ENCODE measurements around the gene INTS7. TPM values are rescaled to one million over a fixed set of nuclear protein-coding genes. Genes with fewer than 3 reads are reported as not detected.
"Not testable (repeated sequence)": the region's sequence is repeated elsewhere in the genome, so short reads cannot be mapped to it uniquely, and the experiment has no call there.

Gene INTS7
- total RNA-seq, 1 donor from 2014 or later, result 8.9 TPM

DNA sequence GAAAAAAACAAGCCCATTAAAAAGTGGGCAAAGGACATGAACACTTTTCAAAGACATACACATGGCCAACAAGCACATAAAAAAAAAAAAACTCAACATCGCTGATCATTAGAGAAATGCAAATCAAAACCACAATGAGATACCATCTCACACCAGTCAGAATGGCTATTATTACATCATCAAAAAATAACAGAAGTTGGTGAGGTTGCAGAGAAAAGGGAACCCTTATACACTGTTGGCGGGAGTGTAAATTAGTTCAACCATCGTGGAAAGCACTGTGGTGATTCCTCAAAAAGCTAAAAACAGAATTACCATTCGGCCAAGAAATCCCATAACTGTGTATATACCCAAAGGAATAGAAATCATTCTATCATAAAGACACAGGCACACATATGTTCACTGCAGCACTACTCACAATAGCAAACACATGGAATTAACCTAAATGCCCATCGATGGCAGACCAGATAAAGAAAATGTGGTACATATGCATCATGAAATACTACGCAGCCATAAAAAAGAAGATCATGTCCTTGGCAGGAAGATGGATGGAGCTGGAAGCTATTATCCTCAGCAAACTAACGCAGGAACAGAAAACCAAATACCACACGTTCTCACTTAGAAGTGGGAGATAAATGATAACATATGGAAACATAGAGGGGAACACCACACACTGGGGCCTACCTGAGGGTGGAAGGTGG, 70.1 kb downstream of the INTS7 start:
- DNase-seq (ENCODE audit: low spot score), result no peak
- Mint-ChIP-seq H3K27ac (ENCODE audit: unreplicated experiment) (no peak overlapping the region), H3K36me3 (ENCODE audit: low read depth, unreplicated experiment) (peaks cover 6% of the 10 kb centered on the region)

GRCh38 chr1:211959680-211960079, 75.7 kb downstream of the INTS7 start:
- Mint-ChIP-seq H3K9me3 (ENCODE audit: unreplicated experiment) (no peaks in the 10 kb centered on the region), H3K27ac (ENCODE audit: unreplicated experiment) (no peak overlapping the region), H3K4me1 (ENCODE audit: unreplicated experiment) (peaks cover 7% of the 10 kb centered on the region), H3K4me3 (ENCODE audit: unreplicated experiment) (no peak overlapping the region), H3K36me3 (ENCODE audit: low read depth, unreplicated experiment) (no peaks in the 10 kb centered on the region), H3K27me3 (ENCODE audit: unreplicated experiment) (no peaks in the 10 kb centered on the region)
- no peak for DNase-seq (ENCODE audit: low spot score)
- TF ChIP-seq CTCF (IDR thresholded peaks at IDR 0.05; ENCODE audit: unreplicated experiment), result no peak

More for the DNA sequence above, 70.1 kb downstream of the INTS7 start:
- TF ChIP-seq CTCF (IDR thresholded peaks at IDR 0.05; ENCODE audit: unreplicated experiment), result no peak
- Mint-ChIP-seq H3K4me1 (ENCODE audit: unreplicated experiment) (no peaks in the 10 kb centered on the region), H3K9me3 (ENCODE audit: unreplicated experiment) (no peaks in the 10 kb centered on the region), H3K27me3 (ENCODE audit: unreplicated experiment) (no peaks in the 10 kb centered on the region), H3K4me3 (ENCODE audit: unreplicated experiment) (peak overlapping the region; percentile 24)

GRCh38 chr1:211959221-211959620, 76.1 kb downstream of the INTS7 start:
- DNase-seq (ENCODE audit: low spot score), result no peak
- Mint-ChIP-seq H3K27me3 (ENCODE audit: unreplicated experiment) (no peaks in the 10 kb centered on the region), H3K27ac (ENCODE audit: unreplicated experiment) (no peak overlapping the region), H3K36me3 (ENCODE audit: low read depth, unreplicated experiment) (no peaks in the 10 kb centered on the region), H3K9me3 (ENCODE audit: unreplicated experiment) (no peaks in the 10 kb centered on the region), H3K4me1 (ENCODE audit: unreplicated experiment) (peaks cover 7% of the 10 kb centered on the region), H3K4me3 (ENCODE audit: unreplicated experiment) (no peak overlapping the region)
- TF ChIP-seq CTCF (IDR thresholded peaks at IDR 0.05; ENCODE audit: unreplicated experiment), result no peak

- DNase-seq (ENCODE audit: low spot score); H3K4me1 Mint-ChIP-seq (ENCODE audit: unreplicated experiment); H3K9me3 Mint-ChIP-seq (ENCODE audit: unreplicated experiment); H3K27ac Mint-ChIP-seq (ENCODE audit: unreplicated experiment); H3K36me3 Mint-ChIP-seq (ENCODE audit: low read depth, unreplicated experiment); H3K27me3 Mint-ChIP-seq (ENCODE audit: unreplicated experiment); H3K4me3 Mint-ChIP-seq (ENCODE audit: unreplicated experiment): not testable (repeated sequence)
These were observed 81.3 kb downstream of the INTS7 start for GRCh38 chr1:211954028-211954427.

DNA sequence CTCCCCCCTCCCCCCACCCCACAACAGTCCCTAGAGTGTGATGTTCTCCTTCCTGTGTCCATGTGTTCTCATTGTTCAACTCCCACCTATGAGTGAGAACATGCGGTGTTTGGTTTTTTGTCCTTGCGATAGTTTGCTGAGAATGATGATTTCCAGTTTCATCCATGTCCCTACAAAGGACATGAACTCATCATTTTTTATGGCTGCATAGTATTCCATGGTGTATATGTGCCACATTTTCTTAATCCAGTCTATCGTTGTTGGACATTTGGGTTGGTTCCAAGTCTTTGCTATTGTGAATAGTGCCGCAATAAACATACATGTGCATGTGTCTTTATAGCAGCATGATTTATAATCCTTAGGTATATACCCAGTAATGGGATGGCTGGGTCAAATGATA, 81.8 kb downstream of the INTS7 start:
- not testable (repeated sequence) for H3K27ac Mint-ChIP-seq (ENCODE audit: unreplicated experiment); H3K4me3 Mint-ChIP-seq (ENCODE audit: unreplicated experiment); H3K27me3 Mint-ChIP-seq (ENCODE audit: unreplicated experiment); H3K4me1 Mint-ChIP-seq (ENCODE audit: unreplicated experiment); H3K9me3 Mint-ChIP-seq (ENCODE audit: unreplicated experiment); DNase-seq (ENCODE audit: low spot score); H3K36me3 Mint-ChIP-seq (ENCODE audit: low read depth, unreplicated experiment)

DNA sequence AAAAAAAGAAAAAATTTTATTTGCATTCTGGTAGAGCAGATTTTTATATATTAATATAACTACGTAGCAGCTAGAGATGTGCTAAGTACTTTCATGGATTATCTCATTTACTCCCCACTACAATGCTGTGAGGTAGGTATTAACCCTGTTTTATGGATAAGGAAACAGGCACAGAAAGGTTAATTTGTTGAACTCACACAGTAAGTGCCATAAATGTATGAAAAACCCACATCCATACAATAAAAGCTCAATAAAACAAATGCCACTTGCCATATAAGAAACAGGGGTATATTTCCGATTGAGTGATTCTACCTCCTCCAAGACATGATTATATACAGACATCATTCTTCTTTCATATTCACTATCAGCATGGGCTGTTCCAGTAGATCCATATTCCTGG, 83.1 kb downstream of the INTS7 start:
- no peaks in the 10 kb centered on the region for H3K9me3 Mint-ChIP-seq (ENCODE audit: unreplicated experiment)
- H3K4me1 Mint-ChIP-seq (ENCODE audit: unreplicated experiment), result peaks cover 7% of the 10 kb centered on the region
- DNase-seq (ENCODE audit: low spot score), result no peak
- no peak overlapping the region for H3K27ac Mint-ChIP-seq (ENCODE audit: unreplicated experiment)
- no peak overlapping the region for H3K4me3 Mint-ChIP-seq (ENCODE audit: unreplicated experiment)
- no peaks in the 10 kb centered on the region for H3K36me3 Mint-ChIP-seq (ENCODE audit: low read depth, unreplicated experiment)
- H3K27me3 Mint-ChIP-seq (ENCODE audit: unreplicated experiment), result no peaks in the 10 kb centered on the region
- TF ChIP-seq CTCF (IDR thresholded peaks at IDR 0.05; ENCODE audit: unreplicated experiment), result no peak

Data from endothelial cell (in vitro differentiated cells).